ENCODE results near the gene NRP2. TPM values are rescaled to one million over a fixed set of nuclear protein-coding genes. Genes with fewer than 3 reads are reported as not detected.

The NRP2 gene
- total and polyA plus RNA-seq, 2 donors (not counting 1 experiment from before 2014, with no cell fraction given): 1.8 to 6.8 TPM

DNA sequence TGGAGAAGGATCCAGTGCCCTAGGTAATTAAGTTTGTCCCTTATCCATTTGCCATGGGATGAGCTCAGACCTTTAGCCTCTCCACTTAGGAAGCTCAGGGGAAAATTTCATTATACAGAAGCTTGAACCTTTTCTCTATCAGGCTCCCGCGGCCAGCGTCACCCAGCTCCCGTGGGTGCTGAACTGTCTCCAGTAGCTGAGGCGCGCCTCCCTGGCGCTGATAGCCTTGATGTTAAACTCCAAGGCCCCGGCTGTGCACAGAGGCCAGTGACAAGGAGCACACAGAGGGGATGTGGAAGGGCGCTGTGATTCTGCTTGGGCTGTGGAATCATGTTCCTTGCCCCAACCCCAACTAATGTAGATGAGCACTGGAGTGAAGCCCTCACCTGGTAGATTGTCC is 50.8 kb downstream of the NRP2 start:
- H3K27me3 Mint-ChIP-seq: peaks cover 8% of the 10 kb centered on the region
- H3K27ac Mint-ChIP-seq: no peak overlapping the region
- POLR2A ChIA-PET: no interaction called here

DNA sequence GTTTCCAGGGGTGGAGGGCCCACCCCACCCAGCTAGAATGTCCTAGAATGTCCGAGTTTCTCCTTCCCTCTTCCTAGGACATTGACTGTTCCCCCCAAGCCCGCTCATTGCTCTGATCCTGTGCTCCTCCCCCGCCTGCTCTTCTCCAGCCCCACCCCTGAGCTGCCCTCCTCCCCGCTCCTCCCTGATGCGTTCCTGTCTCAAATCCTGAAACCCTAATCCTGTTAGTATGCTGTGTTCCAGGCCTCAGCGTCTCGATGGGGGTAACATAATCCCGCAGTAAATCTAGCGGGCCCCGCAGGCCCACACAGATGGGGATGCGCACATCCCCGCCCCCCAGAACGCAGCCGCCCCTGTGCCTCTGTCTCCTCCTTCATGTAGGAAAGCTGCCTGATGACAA is 51.3 kb downstream of the NRP2 start:
- Mint-ChIP-seq H3K27me3 (peaks cover 8% of the 10 kb centered on the region), H3K27ac (no peak overlapping the region), H3K4me1 (peaks cover 2% of the 10 kb centered on the region), H3K4me3 (no peak overlapping the region), H3K9me3 (ENCODE audit: insufficient read depth) (no peaks in the 10 kb centered on the region)
- Histone ChIP-seq H4K20me1 (ENCODE audit: control insufficient read depth, insufficient read depth, low read length, poor library complexity, severe bottlenecking) (no peaks in the 10 kb centered on the region), H2AFZ (ENCODE audit: insufficient read depth, low read depth, low read length, poor library complexity, severe bottlenecking) (no peak overlapping the region), H3K9ac (ENCODE audit: low read length) (no peak overlapping the region), H3K4me1 (ENCODE audit: control insufficient read depth in 2 of 2, insufficient read depth in 2 of 2, low read length in 2 of 2) (no peaks in the 10 kb centered on the region), H3K27ac (ENCODE audit: low read length in 2 of 2) (no peak overlapping the region), H3K4me3 (ENCODE audit: control extremely low read depth in 1 of 5, extremely low read depth in 1 of 5, insufficient read depth in 1 of 5, low read depth in 2 of 5, low read length in 4 of 5) (no peak overlapping the region), H3K9me3 (ENCODE audit: control extremely low read depth in 1 of 3, control insufficient read depth in 2 of 3, insufficient read depth in 1 of 3, low read length in 2 of 3) (no peaks in the 10 kb centered on the region), H3K36me3 (replicated peaks in 1 of 2; ENCODE audit: control extremely low read depth in 1 of 2, control insufficient read depth in 1 of 2, extremely low read depth in 1 of 2, insufficient read depth in 2 of 2, low read length in 1 of 2) (no peaks in the 10 kb centered on the region), H3K27me3 (replicated peaks in 1 of 4; ENCODE audit: control extremely low read depth in 1 of 4, control insufficient read depth in 3 of 4, insufficient read depth in 4 of 4, low read length in 3 of 4) (no peaks in the 10 kb centered on the region), H3K4me2 (replicated peaks; ENCODE audit: low read depth, low read length, poor library complexity, severe bottlenecking) (no peak overlapping the region), H3K79me2 (ENCODE audit: control insufficient read depth, insufficient read depth, low read length) (no peaks in the 10 kb centered on the region)
- intact Hi-C loops (cut with micrococcal nuclease): no loop called here
- no peak for DNase-seq
- POLR2A ChIA-PET: no interaction called here
- ATAC-seq (ENCODE audit: low read depth): no peak
- CTCF ChIA-PET: interaction anchor here (0.6 kb wide), 1 partner anchor 14 kb away, joined by 5 read pairs; no protein-coding TSS in a partner anchor
- WGBS (ENCODE audit: insufficient coverage): 97% methylated on average over 12 of the region's 14 CpGs
- no peak for TF ChIP-seq EZH2 (IDR thresholded peaks at IDR 0.05; ENCODE audit: borderline replicate concordance, insufficient read depth, low read depth, low read length, poor library complexity, severe bottlenecking)
- no peak for TF ChIP-seq CTCF (IDR thresholded peaks at IDR 0.05)

More for the DNA sequence above, 50.8 kb downstream of the NRP2 start:
- H3K9ac ChIP-seq (ENCODE audit: low read length): no peak overlapping the region
- no peaks in the 10 kb centered on the region for H3K79me2 ChIP-seq (ENCODE audit: control insufficient read depth, insufficient read depth, low read length)
- 96% methylated on average over 7 of the region's 9 CpGs for WGBS (ENCODE audit: insufficient coverage)
- no peak for ATAC-seq (ENCODE audit: low read depth)
- DNase-seq: no peak
- no peaks in the 10 kb centered on the region for H3K9me3 Mint-ChIP-seq (ENCODE audit: insufficient read depth)
- no peaks in the 10 kb centered on the region for H3K4me1 ChIP-seq (ENCODE audit: control insufficient read depth in 2 of 2, insufficient read depth in 2 of 2, low read length in 2 of 2)
- no peak for TF ChIP-seq EZH2 (IDR thresholded peaks at IDR 0.05; ENCODE audit: borderline replicate concordance, insufficient read depth, low read depth, low read length, poor library complexity, severe bottlenecking)
- H2AFZ ChIP-seq (ENCODE audit: insufficient read depth, low read depth, low read length, poor library complexity, severe bottlenecking): no peak overlapping the region
- no peak overlapping the region for H3K4me3 Mint-ChIP-seq
- intact Hi-C loops (cut with micrococcal nuclease): no loop called here
- no peaks in the 10 kb centered on the region for H3K9me3 ChIP-seq (ENCODE audit: control extremely low read depth in 1 of 3, control insufficient read depth in 2 of 3, insufficient read depth in 1 of 3, low read length in 2 of 3)
- no peak overlapping the region for H3K4me2 ChIP-seq (replicated peaks; ENCODE audit: low read depth, low read length, poor library complexity, severe bottlenecking)
- no peaks in the 10 kb centered on the region for H3K27me3 ChIP-seq (replicated peaks in 1 of 4; ENCODE audit: control extremely low read depth in 1 of 4, control insufficient read depth in 3 of 4, insufficient read depth in 4 of 4, low read length in 3 of 4)
- CTCF ChIA-PET: no interaction called here
- H3K4me3 ChIP-seq (ENCODE audit: control extremely low read depth in 1 of 5, extremely low read depth in 1 of 5, insufficient read depth in 1 of 5, low read depth in 2 of 5, low read length in 4 of 5): no peak overlapping the region
- no peaks in the 10 kb centered on the region for H4K20me1 ChIP-seq (ENCODE audit: control insufficient read depth, insufficient read depth, low read length, poor library complexity, severe bottlenecking)
- H3K27ac ChIP-seq (ENCODE audit: low read length in 2 of 2): no peak overlapping the region
- no peaks in the 10 kb centered on the region for H3K36me3 ChIP-seq (replicated peaks in 1 of 2; ENCODE audit: control extremely low read depth in 1 of 2, control insufficient read depth in 1 of 2, extremely low read depth in 1 of 2, insufficient read depth in 2 of 2, low read length in 1 of 2)
- peaks cover 2% of the 10 kb centered on the region for H3K4me1 Mint-ChIP-seq

All from B cell (primary cell).